PC-9 (cell line): ENCODE results near the gene SMCHD1. TPM values are rescaled to one million over a fixed set of nuclear protein-coding genes. Genes with fewer than 3 reads are reported as not detected.

ENCODE experiments used
- BruUV-seq: library from RNA; stranded (reverse); fragments of 400-500 nt; replicated peaks from 2 replicates; lab custom pipeline; 2021; lab: Mats Ljungman, UMichigan
- CTCF ChIA-PET: fragments of 300-600 bp; sonication (Branson Sonifier 250); formaldehyde crosslinking; loops from one replicate; lab custom pipeline; 2022; ENCODE audit warnings: antibody characterized with exemption; lab: Charles Lee
- POLR2A ChIA-PET: fragments of 300-600 bp; sonication (Branson Sonifier 250); formaldehyde crosslinking; loops from one replicate; lab custom pipeline; 2022; ENCODE audit warnings: antibody characterized with exemption; ENCODE audit not compliant: unreplicated experiment; lab: Charles Lee
- DNase-seq, 2 experiments: peaks; one replicate each; pipeline versions ENCODE4 v3.0.0 to v3.0.0-alpha.2; 2015 to 2022; ENCODE audit warnings: mixed read lengths in 1 of 2
- H2AFZ ChIP-seq: fragments of 200-600 bp; sonication (generic); 2 replicates; pipeline ENCODE4 v1.8.1; 2017; ENCODE audit warnings: antibody characterized with exemption
- H3F3A ChIP-seq: fragments of 200-600 bp; sonication (generic); 2 replicates; pipeline ENCODE4 v1.8.1; 2017; ENCODE audit warnings: antibody characterized with exemption, mild to moderate bottlenecking, low read depth; ENCODE audit not compliant: insufficient read depth
- H3K27ac ChIP-seq: fragments of 200-600 bp; sonication (generic); 2 replicates; pipeline ENCODE4 v1.6.1; 2016; ENCODE audit warnings: mixed run types
- H3K27me3 ChIP-seq: fragments of 200-600 bp; sonication (generic); 2 replicates; pipeline ENCODE4 v1.6.1; 2016; ENCODE audit warnings: low read depth, mixed run types; ENCODE audit not compliant: insufficient read depth
- H3K36me3 ChIP-seq: fragments of 200-600 bp; sonication (generic); 2 replicates; pipeline ENCODE4 v1.6.1; 2016; ENCODE audit warnings: low read depth, mixed run types
- H3K4me1 ChIP-seq: fragments of 200-600 bp; sonication (generic); replicated peaks from 2 replicates; pipeline ENCODE4 v1.6.1; 2016; ENCODE audit warnings: mixed run types; ENCODE audit not compliant: insufficient read depth
- H3K4me2 ChIP-seq: fragments of 200-600 bp; sonication (generic); 2 replicates; pipeline ENCODE4 v1.6.1; 2017; ENCODE audit warnings: mixed run types
- H3K4me3 ChIP-seq: fragments of 200-600 bp; sonication (generic); 2 replicates; pipeline ENCODE4 v1.6.1; 2016; ENCODE audit warnings: mixed run types
- H3K79me2 ChIP-seq: fragments of 200-600 bp; sonication (generic); 2 replicates; pipeline ENCODE4 v1.6.1; 2017; ENCODE audit warnings: low read depth, mixed run types
- H3K9me2 ChIP-seq: fragments of 200-600 bp; sonication (generic); 2 replicates; pipeline ENCODE4 v1.8.1; 2017; ENCODE audit warnings: mild to moderate bottlenecking; ENCODE audit not compliant: insufficient read depth
- H3K9me3 ChIP-seq: fragments of 200-600 bp; sonication (generic); 2 replicates; pipeline ENCODE4 v1.8.1; 2016; ENCODE audit warnings: low read depth; ENCODE audit not compliant: insufficient read depth
- H4K20me1 ChIP-seq: fragments of 200-600 bp; sonication (generic); 2 replicates; pipeline ENCODE4 v1.8.1; 2017; ENCODE audit not compliant: insufficient read depth
- EZH2 ChIP-seq: fragments of 200-600 bp; sonication (generic); IDR thresholded peaks from 2 replicates; pipeline ENCODE4 v1.8.0; 2017; ENCODE audit warnings: antibody characterized with exemption, low read depth
- intact Hi-C: fragments of 100-400 bp; cut with micrococcal nuclease; formaldehyde crosslinking; loops from one replicate; pipeline ENCODE4 v1.10.0; 2022; ENCODE audit not compliant: unreplicated experiment
- total RNA-seq: library from RNA; stranded (reverse); gene quantifications from 2 replicates; pipeline ENCODE4 v1.2.3, GENCODE V29; 2021
- TF ChIP-seq, protein P1 (sequence below): fragments of 200-600 bp; sonication (generic); conservative IDR thresholded peaks from 2 replicates; pipeline ENCODE4 v1.6.1; 2017; ENCODE audit warnings: mixed run types, antibody characterized with exemption, mild to moderate bottlenecking, moderate library complexity

Gene SMCHD1
- total RNA-seq, 1 experiment from 2014 or later: 73.7 TPM

DNA sequence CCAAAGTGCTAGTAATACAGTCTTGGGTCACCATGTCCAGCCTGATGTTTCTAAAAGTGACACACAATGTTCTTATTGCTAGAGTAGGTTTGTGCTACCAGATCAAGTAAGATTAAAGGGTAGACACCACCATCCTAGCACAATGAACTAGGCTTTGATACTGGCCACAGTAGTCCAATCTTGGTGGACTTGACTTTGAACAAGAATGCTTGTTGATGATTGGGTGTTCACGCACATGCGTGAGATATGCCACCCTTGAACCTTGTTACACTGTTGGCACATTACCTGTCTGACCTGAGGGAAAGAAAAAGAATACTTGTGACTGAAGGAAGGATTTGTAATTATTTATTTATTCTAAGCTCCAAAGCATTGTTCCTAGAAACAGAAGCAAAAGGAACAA, 119.1 kb downstream of the SMCHD1 start:
- Histone ChIP-seq H3K79me2 (no peaks in the 10 kb centered on the region), H3K4me3 (no peak overlapping the region), H3K27ac (no peak overlapping the region), H3F3A (no peaks in the 10 kb centered on the region), H3K4me2 (no peak overlapping the region), H4K20me1 (no peaks in the 10 kb centered on the region), H3K9me2 (no peaks in the 10 kb centered on the region), H3K27me3 (no peaks in the 10 kb centered on the region), H2AFZ (no peak overlapping the region), H3K4me1 (no peaks in the 10 kb centered on the region), H3K36me3 (peaks cover 16% of the 10 kb centered on the region; the same call in 1 of the 2 replicates), H3K9me3 (no peaks in the 10 kb centered on the region)
- ChIA-PET CTCF (no interaction called here), POLR2A (no interaction called here)
- no peak for TF ChIP-seq EZH2
- TF ChIP-seq, protein P1, sequence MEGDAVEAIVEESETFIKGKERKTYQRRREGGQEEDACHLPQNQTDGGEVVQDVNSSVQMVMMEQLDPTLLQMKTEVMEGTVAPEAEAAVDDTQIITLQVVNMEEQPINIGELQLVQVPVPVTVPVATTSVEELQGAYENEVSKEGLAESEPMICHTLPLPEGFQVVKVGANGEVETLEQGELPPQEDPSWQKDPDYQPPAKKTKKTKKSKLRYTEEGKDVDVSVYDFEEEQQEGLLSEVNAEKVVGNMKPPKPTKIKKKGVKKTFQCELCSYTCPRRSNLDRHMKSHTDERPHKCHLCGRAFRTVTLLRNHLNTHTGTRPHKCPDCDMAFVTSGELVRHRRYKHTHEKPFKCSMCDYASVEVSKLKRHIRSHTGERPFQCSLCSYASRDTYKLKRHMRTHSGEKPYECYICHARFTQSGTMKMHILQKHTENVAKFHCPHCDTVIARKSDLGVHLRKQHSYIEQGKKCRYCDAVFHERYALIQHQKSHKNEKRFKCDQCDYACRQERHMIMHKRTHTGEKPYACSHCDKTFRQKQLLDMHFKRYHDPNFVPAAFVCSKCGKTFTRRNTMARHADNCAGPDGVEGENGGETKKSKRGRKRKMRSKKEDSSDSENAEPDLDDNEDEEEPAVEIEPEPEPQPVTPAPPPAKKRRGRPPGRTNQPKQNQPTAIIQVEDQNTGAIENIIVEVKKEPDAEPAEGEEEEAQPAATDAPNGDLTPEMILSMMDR: no peak
- no peak for DNase-seq
- BruUV-seq: no TSS peak
- intact Hi-C loops: no loop called here

DNA sequence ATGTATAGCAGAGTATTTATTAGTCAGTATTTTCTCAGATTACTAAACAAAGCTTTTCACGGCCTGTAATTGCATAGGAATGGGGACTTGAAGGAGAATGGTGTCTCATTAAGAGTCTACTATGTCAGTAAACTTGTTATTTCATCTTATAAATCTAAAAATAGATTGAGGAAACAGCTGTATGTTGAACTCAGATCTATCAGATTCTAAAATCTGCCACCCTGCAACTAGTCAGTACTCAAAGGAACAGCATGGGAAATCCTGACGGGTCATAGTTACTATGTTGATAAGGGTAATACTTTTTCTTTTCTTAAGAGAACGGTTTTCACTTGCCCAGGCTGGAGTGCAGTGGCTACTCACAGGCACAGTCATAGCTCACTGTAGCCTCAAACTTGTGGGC, 121.1 kb downstream of the SMCHD1 start:
- no peak overlapping the region for H2AFZ ChIP-seq
- no peak overlapping the region for H3K27ac ChIP-seq
- H3K9me2 ChIP-seq: no peaks in the 10 kb centered on the region
- H3K79me2 ChIP-seq: no peaks in the 10 kb centered on the region
- H4K20me1 ChIP-seq: no peaks in the 10 kb centered on the region
- H3F3A ChIP-seq: 0 out of 2 replicates have a peak, but pooled peaks cover 4% of the 10 kb centered on the region
- H3K9me3 ChIP-seq: no peaks in the 10 kb centered on the region
- no peak overlapping the region for H3K4me2 ChIP-seq
- peaks cover 5% of the 10 kb centered on the region; the same call in 1 of the 2 replicates for H3K36me3 ChIP-seq
- TF ChIP-seq EZH2: no peak
- TF ChIP-seq, protein P1: no peak
- DNase-seq: no peak
- no TSS peak for BruUV-seq
- H3K4me1 ChIP-seq: no peaks in the 10 kb centered on the region
- no peak overlapping the region for H3K4me3 ChIP-seq
- intact Hi-C loops: no loop called here
- no peaks in the 10 kb centered on the region for H3K27me3 ChIP-seq
- CTCF ChIA-PET: no interaction called here
- POLR2A ChIA-PET: interaction anchor here (0.5 kb wide), 1 partner anchor 419 kb away, joined by 3 read pairs; no protein-coding TSS in a partner anchor

DNA sequence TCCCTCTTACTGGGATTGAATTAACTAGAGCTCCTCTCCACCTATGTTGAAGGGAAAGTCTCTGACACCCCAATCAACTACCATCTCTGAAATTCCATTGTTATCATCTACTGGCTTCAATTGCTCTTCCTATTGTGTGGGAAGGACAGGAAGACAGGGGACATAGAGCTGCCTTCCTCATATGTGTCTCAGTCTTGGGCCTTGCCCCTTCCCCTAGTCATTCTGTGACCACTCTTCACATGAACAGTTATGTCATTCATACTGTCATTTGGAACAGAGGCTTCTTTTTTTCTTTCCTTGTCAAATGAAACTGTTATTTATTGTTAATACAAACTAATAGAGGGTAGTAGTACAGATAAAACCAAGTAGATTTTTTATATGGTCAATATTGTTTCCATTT, 121.7 kb downstream of the SMCHD1 start:
- H3K4me3 ChIP-seq: no peak overlapping the region
- H3F3A ChIP-seq: peaks cover 4% of the 10 kb centered on the region; the same call in 1 of the 2 replicates
- POLR2A ChIA-PET: no interaction called here
- no peaks in the 10 kb centered on the region for H3K9me3 ChIP-seq
- H3K9me2 ChIP-seq: no peaks in the 10 kb centered on the region
- H3K36me3 ChIP-seq: peaks cover 4% of the 10 kb centered on the region; the same call in 1 of the 2 replicates
- no peak for DNase-seq
- no peaks in the 10 kb centered on the region for H3K4me1 ChIP-seq
- H3K27me3 ChIP-seq: no peaks in the 10 kb centered on the region
- no TSS peak for BruUV-seq
- no peaks in the 10 kb centered on the region for H4K20me1 ChIP-seq
- no peak for TF ChIP-seq EZH2
- TF ChIP-seq, protein P1: no peak
- intact Hi-C loops: no loop called here
- no peak overlapping the region for H2AFZ ChIP-seq
- CTCF ChIA-PET: no interaction called here
- no peaks in the 10 kb centered on the region for H3K79me2 ChIP-seq
- H3K4me2 ChIP-seq: no peak overlapping the region
- H3K27ac ChIP-seq: no peak overlapping the region
